KOPT-K1 (cell line): ENCODE measurements around the gene SH3TC2.

Source experiments
- H3K27ac ChIP-seq: fragments of 200-600 bp; sonication (generic); 2 replicates; pipeline ENCODE4 v1.5.1; 2016; ENCODE audit warnings: antibody characterized with exemption, mild to moderate bottlenecking, low read depth, low read length; ENCODE audit not compliant: poor library complexity, severe bottlenecking
- H3K36me3 ChIP-seq: fragments of 200-600 bp; sonication (generic); 2 replicates; pipeline ENCODE4 v1.5.1; 2017; ENCODE audit warnings: antibody characterized with exemption, mild to moderate bottlenecking, low read length, moderate library complexity; ENCODE audit not compliant: insufficient read depth
- H3K9me3 ChIP-seq: fragments of 200-600 bp; sonication (generic); 2 replicates; pipeline ENCODE4 v1.5.1; 2017; ENCODE audit warnings: antibody characterized with exemption, low read length, mild to moderate bottlenecking; ENCODE audit not compliant: insufficient read depth, poor library complexity, severe bottlenecking

SH3TC2 gene

DNA sequence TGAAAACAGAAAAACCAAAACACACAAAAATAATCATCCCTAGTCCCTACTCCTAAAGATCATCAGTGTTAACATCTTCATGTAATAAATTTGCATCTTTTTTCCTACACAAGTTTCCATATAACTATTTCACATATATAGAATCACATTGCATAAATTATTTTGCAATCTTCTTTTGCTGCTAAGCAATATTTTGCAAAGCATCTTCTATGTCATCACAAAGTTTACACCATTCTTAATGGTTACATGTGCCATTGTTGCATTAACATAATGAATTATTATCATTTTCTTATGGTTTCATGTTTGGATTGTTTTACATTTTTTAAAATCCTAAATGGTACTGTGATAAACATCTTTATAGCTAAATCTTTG lies 17.8 kb downstream of the SH3TC2 start:
- Histone ChIP-seq H3K27ac (no peak overlapping the region), H3K36me3 (no peaks in the 10 kb centered on the region), H3K9me3 (no peaks in the 10 kb centered on the region)

DNA sequence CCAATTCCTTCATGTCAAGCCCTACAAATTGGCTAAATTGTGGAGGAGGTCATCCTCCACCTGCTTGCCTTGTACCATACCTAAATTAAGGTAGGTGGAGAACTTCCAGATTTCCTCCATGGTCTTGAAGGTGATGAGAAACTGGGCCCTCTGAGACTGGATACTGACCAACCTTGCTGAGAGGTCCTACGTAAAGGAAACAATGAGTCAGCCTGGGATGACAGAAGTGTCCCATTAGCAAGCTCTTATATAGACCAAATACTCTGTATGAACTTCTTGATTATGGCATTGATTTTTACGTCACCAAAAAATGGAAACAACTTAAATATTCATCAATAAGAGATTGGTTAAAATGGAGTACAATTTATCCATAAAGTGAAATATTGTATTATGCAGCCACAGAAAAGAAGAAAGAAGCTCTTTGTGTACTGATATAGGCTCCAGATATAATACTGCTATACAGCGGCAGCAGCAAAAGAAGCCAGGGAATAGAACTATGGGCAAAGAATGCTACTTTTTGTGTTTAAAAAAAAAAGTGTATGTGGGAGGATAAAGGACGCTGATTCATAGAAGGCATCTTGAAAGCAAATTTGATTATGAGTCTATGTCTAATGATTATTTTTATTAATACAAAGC lies 18.3 kb downstream of the SH3TC2 start:
- Histone ChIP-seq H3K9me3 (no peaks in the 10 kb centered on the region), H3K27ac (no peak overlapping the region), H3K36me3 (no peaks in the 10 kb centered on the region)

DNA sequence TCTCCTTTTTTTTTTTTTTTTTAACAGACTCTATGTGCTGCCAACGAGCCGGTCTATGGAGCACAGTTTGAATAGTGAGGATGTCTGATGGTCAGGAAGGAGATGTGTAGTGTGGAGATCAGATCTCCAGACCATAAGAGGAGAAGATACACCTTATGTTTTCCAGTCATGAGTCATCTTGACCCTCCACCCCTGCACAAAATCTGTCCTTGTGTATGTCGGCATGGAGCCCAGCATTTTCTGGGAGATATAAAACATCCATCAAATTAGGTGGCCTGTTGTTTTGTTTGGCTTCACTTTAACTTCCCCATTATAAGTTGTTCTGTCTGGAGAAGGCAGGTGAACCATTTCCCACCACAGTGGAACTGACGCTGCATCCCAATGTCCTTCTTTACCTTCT lies 19.2 kb downstream of the SH3TC2 start:
- Histone ChIP-seq H3K36me3 (no peaks in the 10 kb centered on the region), H3K9me3 (no peaks in the 10 kb centered on the region), H3K27ac (no peak overlapping the region)

DNA sequence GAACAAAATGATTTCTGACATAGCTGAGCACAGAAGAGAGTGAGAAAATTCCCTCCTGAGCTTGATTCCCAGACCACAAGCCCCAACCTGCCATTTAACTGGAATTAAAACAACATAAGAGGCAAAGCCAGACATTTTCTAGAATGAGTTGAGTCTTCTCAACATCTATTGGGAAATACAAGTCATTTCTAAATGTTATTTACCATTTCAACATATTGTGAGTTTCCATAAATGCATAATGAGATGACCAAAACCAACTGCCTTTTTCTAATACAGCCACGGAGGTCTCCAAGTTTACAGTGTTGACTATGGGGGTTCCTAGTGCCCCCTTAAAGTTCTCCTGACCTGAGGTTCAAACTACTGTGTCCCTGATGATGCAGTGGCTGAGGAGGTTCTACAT lies 20.0 kb downstream of the SH3TC2 start:
- H3K27ac ChIP-seq: no peak overlapping the region
- H3K9me3 ChIP-seq: no peaks in the 10 kb centered on the region
- no peaks in the 10 kb centered on the region for H3K36me3 ChIP-seq

DNA sequence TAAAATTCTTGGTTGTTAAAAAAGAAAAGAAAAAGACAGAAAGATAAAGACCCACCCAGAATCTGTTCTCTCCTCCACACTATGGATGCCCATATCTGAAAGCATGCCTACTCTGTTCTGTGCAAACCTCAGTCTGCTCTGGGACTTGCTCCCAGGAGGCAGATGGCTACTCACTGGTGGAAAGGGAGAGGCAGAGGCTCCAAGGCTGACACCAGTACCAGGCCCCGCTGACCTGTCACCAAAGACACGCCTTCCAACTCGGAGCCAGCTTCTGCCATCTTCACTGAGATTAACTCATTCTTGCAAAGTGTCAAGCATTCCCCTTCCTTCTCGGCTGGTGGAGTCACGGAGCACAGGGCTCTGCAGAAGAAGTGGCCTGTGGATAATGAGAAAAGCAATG lies 21.6 kb downstream of the SH3TC2 start:
- no peaks in the 10 kb centered on the region for H3K36me3 ChIP-seq
- H3K27ac ChIP-seq: no peak overlapping the region
- H3K9me3 ChIP-seq: no peaks in the 10 kb centered on the region

DNA sequence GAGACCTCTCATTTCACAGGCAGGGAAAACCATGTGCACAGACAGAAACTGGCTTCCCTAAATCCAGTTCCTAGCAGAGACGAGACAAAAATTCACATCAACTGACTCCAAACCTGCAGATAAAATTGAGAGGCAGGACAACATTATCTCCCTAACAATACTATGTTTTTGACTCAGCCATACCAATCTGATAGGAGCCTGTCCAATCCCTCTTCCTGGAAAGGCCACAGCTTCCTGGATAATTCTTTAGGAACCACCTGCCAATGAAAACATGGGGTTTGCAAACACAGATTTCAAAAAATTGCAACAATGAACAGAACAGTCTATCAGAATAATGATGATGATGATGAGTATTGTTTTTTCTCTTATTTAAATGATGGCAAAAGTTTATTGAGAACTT lies 22.4 kb downstream of the SH3TC2 start:
- H3K36me3 ChIP-seq: no peaks in the 10 kb centered on the region
- no peaks in the 10 kb centered on the region for H3K9me3 ChIP-seq
- no peak overlapping the region for H3K27ac ChIP-seq

DNA sequence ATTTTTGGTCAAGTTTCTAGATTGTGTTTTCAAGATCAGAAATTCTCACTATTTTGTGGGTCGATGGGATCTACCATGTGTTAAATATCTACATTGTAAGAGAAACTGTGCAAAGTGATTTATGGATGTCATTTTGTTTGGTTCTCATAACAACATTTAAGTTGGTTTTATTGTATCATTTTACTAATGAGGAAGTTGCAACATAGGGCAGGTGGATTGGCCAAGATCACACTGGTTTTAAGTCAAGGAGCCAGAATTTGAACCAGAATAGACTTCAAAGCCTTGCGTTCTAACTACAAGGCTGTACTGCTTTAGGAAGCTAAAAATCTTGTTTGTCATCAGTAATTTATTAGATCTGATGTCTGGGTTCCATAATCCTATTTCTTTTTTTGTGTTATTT lies 23.4 kb downstream of the SH3TC2 start:
- Histone ChIP-seq H3K36me3 (no peaks in the 10 kb centered on the region), H3K27ac (no peak overlapping the region), H3K9me3 (no peaks in the 10 kb centered on the region)

DNA sequence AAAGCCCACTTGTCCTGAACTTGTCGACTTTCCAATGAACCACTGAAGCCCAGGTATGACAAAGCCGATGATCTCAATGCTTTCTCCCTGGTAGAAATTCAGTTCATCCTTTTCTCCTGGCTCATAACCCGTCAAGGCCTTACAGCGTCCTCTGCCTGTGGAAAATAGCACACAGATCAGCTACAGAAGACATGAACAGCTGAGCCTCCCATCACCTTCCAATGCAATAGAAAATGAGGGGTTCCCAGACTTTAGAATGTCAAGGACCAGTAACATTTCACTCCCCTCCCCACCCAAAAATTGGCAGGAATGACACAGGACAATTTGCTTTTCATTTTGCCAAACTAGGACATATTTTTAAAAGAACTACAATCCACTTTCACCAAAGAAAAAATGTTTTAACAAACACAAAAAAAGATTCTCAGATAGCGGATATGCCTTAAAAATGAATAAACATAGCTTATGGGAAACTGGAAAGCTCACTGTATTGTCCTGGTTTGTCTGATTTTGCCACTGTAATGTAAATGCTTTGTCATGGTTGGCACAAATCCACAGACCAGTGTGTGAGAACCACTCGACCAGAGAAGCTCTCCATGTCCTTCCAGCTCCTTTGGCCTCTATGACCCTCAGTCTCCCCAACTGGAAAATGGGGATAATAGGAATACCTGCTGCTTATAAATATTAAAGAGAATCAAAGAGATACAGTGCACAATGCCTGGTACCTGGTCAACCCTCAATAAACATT lies 24.4 kb downstream of the SH3TC2 start:
- Histone ChIP-seq H3K9me3 (no peaks in the 10 kb centered on the region), H3K27ac (no peak overlapping the region), H3K36me3 (no peaks in the 10 kb centered on the region)

DNA sequence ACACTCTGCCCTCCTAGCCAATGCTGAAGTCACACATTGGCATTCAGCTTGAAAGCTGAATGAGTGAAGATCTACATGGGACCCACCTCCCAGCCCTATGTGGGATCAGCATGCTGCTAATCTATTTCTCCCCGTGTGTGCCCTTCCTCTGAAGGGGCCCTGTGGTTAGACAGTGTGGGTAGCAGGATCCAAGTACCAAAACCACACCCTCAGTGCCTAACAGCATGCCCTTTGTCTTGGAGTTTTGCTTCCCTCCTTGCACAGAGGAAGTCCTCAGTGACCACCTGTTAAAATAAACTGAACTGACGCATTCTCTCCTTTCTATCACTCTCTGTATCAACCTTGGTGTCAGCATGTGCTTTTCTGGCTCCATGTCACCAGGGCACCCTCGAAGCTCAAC lies 25.0 kb downstream of the SH3TC2 start:
- H3K9me3 ChIP-seq: no peaks in the 10 kb centered on the region
- no peak overlapping the region for H3K27ac ChIP-seq
- no peaks in the 10 kb centered on the region for H3K36me3 ChIP-seq

- H3K9me3 ChIP-seq: no peaks in the 10 kb centered on the region
- no peaks in the 10 kb centered on the region for H3K36me3 ChIP-seq
- no peak overlapping the region for H3K27ac ChIP-seq
Observed at GRCh38 chr5:149036970-149037369, 25.9 kb downstream of the SH3TC2 start.

DNA sequence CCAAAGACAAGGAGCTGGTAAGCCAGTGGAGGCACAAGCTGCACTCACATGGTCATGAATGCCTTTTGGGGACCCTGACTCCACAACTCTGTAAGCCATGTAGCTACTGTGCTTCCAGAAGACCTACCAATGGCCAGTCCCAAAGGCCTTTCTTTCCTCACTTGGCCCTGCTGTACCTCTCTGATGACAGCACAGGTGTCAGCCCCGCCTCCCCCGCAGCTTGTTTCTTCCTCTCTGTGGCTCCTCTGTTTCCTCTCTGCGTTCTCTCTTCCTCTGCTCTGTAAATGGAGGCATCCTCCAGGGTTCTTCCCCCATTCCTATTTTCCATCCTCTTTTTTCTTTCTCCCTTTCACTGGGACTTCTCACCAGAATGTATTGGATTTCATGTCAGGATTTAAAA lies 26.7 kb downstream of the SH3TC2 start:
- Histone ChIP-seq H3K36me3 (no peaks in the 10 kb centered on the region), H3K27ac (no peak overlapping the region), H3K9me3 (no peaks in the 10 kb centered on the region)

- Histone ChIP-seq H3K9me3 (no peaks in the 10 kb centered on the region), H3K27ac (no peak overlapping the region), H3K36me3 (no peaks in the 10 kb centered on the region)
Observed at GRCh38 chr5:149035372-149035790, 27.5 kb downstream of the SH3TC2 start.

- no peaks in the 10 kb centered on the region for H3K9me3 ChIP-seq
- H3K27ac ChIP-seq: no peak overlapping the region
- H3K36me3 ChIP-seq: no peaks in the 10 kb centered on the region
Observed at GRCh38 chr5:149030838-149031397, 31.9 kb downstream of the SH3TC2 start.

DNA sequence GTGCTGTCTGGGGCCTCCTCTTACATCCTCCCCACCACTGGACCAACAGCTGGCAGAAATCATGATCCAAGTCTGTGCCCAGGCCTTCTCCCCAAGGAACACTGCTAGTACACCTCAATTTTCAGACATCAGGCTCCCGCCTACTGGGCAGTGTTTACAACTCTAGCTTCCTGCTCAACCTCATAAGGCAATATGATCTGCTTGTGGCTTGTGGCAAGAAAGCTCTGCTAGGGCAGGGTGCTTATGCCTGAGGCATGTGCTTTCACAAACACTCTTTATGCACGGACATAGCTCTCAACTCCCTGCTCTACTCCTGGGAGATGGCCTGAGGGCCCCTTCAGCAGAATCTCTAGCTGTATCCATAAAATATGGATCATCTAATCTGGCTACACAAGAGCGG lies 32.5 kb downstream of the SH3TC2 start:
- H3K9me3 ChIP-seq: no peaks in the 10 kb centered on the region
- H3K27ac ChIP-seq: no peak overlapping the region
- H3K36me3 ChIP-seq: no peaks in the 10 kb centered on the region

GRCh38 chr5:149028984-149029383 lies 33.9 kb downstream of the SH3TC2 start:
- no peaks in the 10 kb centered on the region for H3K9me3 ChIP-seq
- H3K36me3 ChIP-seq: no peaks in the 10 kb centered on the region

DNA sequence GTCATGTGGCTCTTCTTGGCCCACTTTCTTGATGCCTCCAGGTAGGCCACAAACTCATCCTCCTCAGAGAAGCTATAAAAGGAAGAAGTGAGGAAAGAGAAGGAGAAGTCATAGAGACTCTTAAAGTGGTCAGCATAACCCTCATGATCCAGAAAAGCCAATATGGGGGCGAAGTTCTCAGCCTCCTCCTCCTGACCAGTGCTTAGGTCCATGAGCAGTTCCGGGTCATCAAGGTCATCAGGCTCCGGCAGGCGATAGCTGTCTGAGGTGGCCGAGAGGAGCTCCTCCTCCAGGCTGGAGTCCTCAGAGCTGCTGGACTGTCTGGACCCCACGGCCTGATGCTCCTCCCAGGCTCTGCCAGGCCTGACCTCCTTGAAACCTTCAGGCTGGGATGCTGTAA lies 34.7 kb downstream of the SH3TC2 start:
- Histone ChIP-seq H3K9me3 (no peaks in the 10 kb centered on the region), H3K27ac (no peak overlapping the region), H3K36me3 (no peaks in the 10 kb centered on the region)

More at GRCh38 chr5:149028984-149029383, 33.9 kb downstream of the SH3TC2 start:
- no peak overlapping the region for H3K27ac ChIP-seq
